Mesenchymal stem cell (in vitro differentiated cells and primary cell): ENCODE measurements around the gene MGME1.

Experiments
- DNase-seq: peaks from one replicate; pipeline ENCODE4 v3.0.0-alpha.2; 2013
- H2AFZ ChIP-seq: one replicate; pipeline ENCODE4 v1.6.1; 2013; ENCODE audit warnings: low read depth, mild to moderate bottlenecking, control low read depth, inconsistent platforms, low read length, moderate library complexity
- H2AK5ac ChIP-seq: 2 replicates; pipeline ENCODE4 v1.6.1; 2013; ENCODE audit warnings: low read length, moderate library complexity, mild to moderate bottlenecking, inconsistent platforms; ENCODE audit not compliant: severe bottlenecking
- H2BK120ac ChIP-seq: one replicate; pipeline ENCODE4 v1.6.1; 2013; ENCODE audit warnings: low read depth, mild to moderate bottlenecking, inconsistent platforms, low read length, moderate library complexity
- H2BK12ac ChIP-seq, 2 experiments: one replicate each; pipeline ENCODE4 v1.6.1; 2013; ENCODE audit warnings: inconsistent platforms in 2 of 2, low read length in 2 of 2, mild to moderate bottlenecking in 2 of 2, moderate library complexity in 2 of 2, control low read depth in 1 of 2
- H2BK15ac ChIP-seq: one replicate; pipeline ENCODE4 v1.6.1; 2013; ENCODE audit warnings: mild to moderate bottlenecking, low read depth, inconsistent platforms; ENCODE audit not compliant: poor library complexity, severe bottlenecking
- H2BK5ac ChIP-seq: 2 replicates; pipeline ENCODE4 v1.6.1; 2013; ENCODE audit warnings: low read depth, mild to moderate bottlenecking, low read length, control low read depth, inconsistent platforms; ENCODE audit not compliant: poor library complexity, severe bottlenecking
- H3K14ac ChIP-seq, 2 experiments: one replicate each; pipeline ENCODE4 v1.6.1; 2013; ENCODE audit warnings: inconsistent platforms in 2 of 2, low read length in 2 of 2, control low read depth in 1 of 2, mild to moderate bottlenecking in 1 of 2, moderate library complexity in 1 of 2
- H3K18ac ChIP-seq, 2 experiments: one replicate each; pipeline ENCODE4 v1.6.1; 2013; ENCODE audit warnings: inconsistent platforms in 2 of 2, low read length in 2 of 2, control low read depth in 1 of 2, low read depth in 1 of 2, mild to moderate bottlenecking in 1 of 2
- H3K23ac ChIP-seq, 2 experiments: one replicate each; pipeline ENCODE4 v1.6.1; 2013; ENCODE audit warnings: inconsistent platforms in 2 of 2, low read length in 2 of 2, mild to moderate bottlenecking in 2 of 2, moderate library complexity in 2 of 2, control low read depth in 1 of 2
- H3K27ac ChIP-seq: 2 replicates; pipeline ENCODE4 v1.5.1; 2013; ENCODE audit warnings: mild to moderate bottlenecking, moderate library complexity, low read length, control low read depth, inconsistent platforms; ENCODE audit not compliant: poor library complexity, severe bottlenecking
- H3K27me3 ChIP-seq, 2 experiments: 2 replicates each; pipeline versions ENCODE4 v1.6.1 to v1.7.0; 2013; ENCODE audit warnings: low read length in 2 of 2, mild to moderate bottlenecking in 2 of 2, moderate library complexity in 2 of 2, control low read depth in 1 of 2, inconsistent platforms in 1 of 2; ENCODE audit not compliant: control insufficient read depth in 1 of 2, insufficient read depth in 1 of 2
- H3K36me3 ChIP-seq, 2 experiments: 2 replicates each; pipeline versions ENCODE4 v1.6.1 to v1.7.0; 2013; ENCODE audit warnings: low read length in 2 of 2, control low read depth in 1 of 2, inconsistent platforms in 1 of 2, low read depth in 1 of 2, mild to moderate bottlenecking in 1 of 2; ENCODE audit not compliant: insufficient read depth in 2 of 2, control insufficient read depth in 1 of 2
- H3K4ac ChIP-seq, 2 experiments: one replicate each; pipeline ENCODE4 v1.6.1; 2013; ENCODE audit warnings: inconsistent platforms in 2 of 2, low read length in 2 of 2, mild to moderate bottlenecking in 2 of 2, moderate library complexity in 2 of 2, control low read depth in 1 of 2, low read depth in 1 of 2
- H3K4me1 ChIP-seq: 2 replicates; pipeline ENCODE4 v1.6.1; 2013; ENCODE audit warnings: low read depth, low read length, control low read depth; ENCODE audit not compliant: control insufficient read depth, insufficient read depth
- H3K4me2 ChIP-seq: 2 replicates; pipeline ENCODE4 v1.6.1; 2013; ENCODE audit warnings: low read length, mild to moderate bottlenecking, inconsistent platforms; ENCODE audit not compliant: poor library complexity, severe bottlenecking
- H3K4me3 ChIP-seq, 2 experiments: 2 replicates each; pipeline versions ENCODE4 v1.5.1 to v1.7.0; 2013; ENCODE audit warnings: low read length in 2 of 2, mild to moderate bottlenecking in 2 of 2, control low read depth in 1 of 2, low read depth in 1 of 2; ENCODE audit not compliant: insufficient read depth in 1 of 2
- H3K79me1 ChIP-seq: replicated peaks from 2 replicates; pipeline ENCODE4 v1.6.1; 2013; ENCODE audit warnings: mild to moderate bottlenecking, control low read depth, low read length, inconsistent platforms; ENCODE audit not compliant: poor library complexity, severe bottlenecking
- H3K9ac ChIP-seq: 2 replicates; pipeline ENCODE4 v1.7.0; 2013; ENCODE audit warnings: mild to moderate bottlenecking, low read length, moderate library complexity
- H3K9me3 ChIP-seq: 2 replicates; pipeline ENCODE4 v1.7.0; 2013; ENCODE audit warnings: mild to moderate bottlenecking, low read length; ENCODE audit not compliant: control insufficient read depth
- H4K8ac ChIP-seq: one replicate; pipeline ENCODE4 v1.6.1; 2013; ENCODE audit warnings: inconsistent platforms, mild to moderate bottlenecking, low read length, moderate library complexity
- H4K91ac ChIP-seq: one replicate; pipeline ENCODE4 v1.6.1; 2013; ENCODE audit warnings: mild to moderate bottlenecking, low read length, inconsistent platforms
- WGBS: methylation state at CpG from one replicate; pipeline ENCODE4 v1.1.7; 2013; ENCODE audit warnings: mixed read lengths; 5-methylcytosine and 5-hydroxymethylcytosine counted together

The MGME1 gene

GRCh38 chr20:17925141-17925939, 43.5 kb upstream of the MGME1 start:
- no peaks in the 10 kb centered on the region for H3K27me3 ChIP-seq
- peaks cover 8% of the 10 kb centered on the region for H3K4me1 ChIP-seq
- H4K91ac ChIP-seq: no peak overlapping the region
- H3K36me3 ChIP-seq: no peaks in the 10 kb centered on the region
- no peak overlapping the region for H2BK15ac ChIP-seq
- H2BK12ac ChIP-seq: no peak overlapping the region
- 92% methylated on average over 10 of the region's 11 CpGs for WGBS
- H3K18ac ChIP-seq: no peak overlapping the region
- H3K4ac ChIP-seq: no peak overlapping the region
- no peak overlapping the region for H3K23ac ChIP-seq
- DNase-seq: no peak
- H3K27ac ChIP-seq: no peak overlapping the region
- no peak overlapping the region for H2AK5ac ChIP-seq
- no peak overlapping the region for H4K8ac ChIP-seq
- H2BK5ac ChIP-seq: no peak overlapping the region
- H3K79me1 ChIP-seq: no peaks in the 10 kb centered on the region
- H3K9me3 ChIP-seq: no peaks in the 10 kb centered on the region
- no peak overlapping the region for H2BK120ac ChIP-seq
- H2AFZ ChIP-seq: no peak overlapping the region
- no peak overlapping the region for H3K4me3 ChIP-seq
- H3K9ac ChIP-seq: no peak overlapping the region
- no peak overlapping the region for H3K14ac ChIP-seq
- no peak overlapping the region for H3K4me2 ChIP-seq

- no peak overlapping the region for H3K18ac ChIP-seq
- H3K9ac ChIP-seq: no peak overlapping the region
- no peak overlapping the region for H4K91ac ChIP-seq
- H3K9me3 ChIP-seq: no peaks in the 10 kb centered on the region
- WGBS: no CpG with 5 or more reads among the region's 1 CpG
- no peaks in the 10 kb centered on the region for H3K27me3 ChIP-seq
- H3K36me3 ChIP-seq: no peaks in the 10 kb centered on the region
- H3K4me1 ChIP-seq: peaks cover 8% of the 10 kb centered on the region
- no peak overlapping the region for H3K27ac ChIP-seq
- H3K4me3 ChIP-seq: no peak overlapping the region
- no peak overlapping the region for H4K8ac ChIP-seq
- H2BK5ac ChIP-seq: no peak overlapping the region
- H3K79me1 ChIP-seq: no peaks in the 10 kb centered on the region
- H3K4me2 ChIP-seq: no peak overlapping the region
- no peak overlapping the region for H2BK15ac ChIP-seq
- H2AFZ ChIP-seq: no peak overlapping the region
- H3K4ac ChIP-seq: no peak overlapping the region
- no peak overlapping the region for H3K14ac ChIP-seq
- no peak for DNase-seq
- no peak overlapping the region for H2BK120ac ChIP-seq
- no peak overlapping the region for H2BK12ac ChIP-seq
- no peak overlapping the region for H3K23ac ChIP-seq
- no peak overlapping the region for H2AK5ac ChIP-seq
These were observed 42.9 kb upstream of the MGME1 start for GRCh38 chr20:17925940-17926300.

GRCh38 chr20:17928211-17928611, 40.6 kb upstream of the MGME1 start:
- peak overlapping the region; percentile 52 for H3K9ac ChIP-seq
- no peak for DNase-seq

GRCh38 chr20:17928633-17929311, 40.0 kb upstream of the MGME1 start:
- H4K8ac ChIP-seq: no peak overlapping the region
- no peak overlapping the region for H3K14ac ChIP-seq
- 78% methylated on average over 22 of the region's 22 CpGs for WGBS
- no peak overlapping the region for H3K18ac ChIP-seq
- H2BK15ac ChIP-seq: no peak overlapping the region
- no peak overlapping the region for H3K4me2 ChIP-seq
- H2BK12ac ChIP-seq: no peak overlapping the region
- H4K91ac ChIP-seq: no peak overlapping the region
- H2AK5ac ChIP-seq: no peak overlapping the region
- no peaks in the 10 kb centered on the region for H3K36me3 ChIP-seq
- H3K9me3 ChIP-seq: peaks cover 6% of the 10 kb centered on the region
- no peak overlapping the region for H3K4ac ChIP-seq
- DNase-seq: no peak
- no peak overlapping the region for H3K4me3 ChIP-seq
- H2AFZ ChIP-seq: no peak overlapping the region
- H3K9ac ChIP-seq: peak overlapping the region; percentile 52
- no peak overlapping the region for H2BK5ac ChIP-seq
- H3K23ac ChIP-seq: no peak overlapping the region
- no peaks in the 10 kb centered on the region for H3K27me3 ChIP-seq
- H3K79me1 ChIP-seq: no peaks in the 10 kb centered on the region
- H3K4me1 ChIP-seq: peaks cover 19% of the 10 kb centered on the region
- no peak overlapping the region for H2BK120ac ChIP-seq
- H3K27ac ChIP-seq: no peak overlapping the region

More at GRCh38 chr20:17928211-17928611, 40.6 kb upstream of the MGME1 start:
- 86% methylated on average over 7 of the region's 7 CpGs for WGBS
- no peak overlapping the region for H3K18ac ChIP-seq
- H2AFZ ChIP-seq: no peak overlapping the region
- H2AK5ac ChIP-seq: no peak overlapping the region
- H3K79me1 ChIP-seq: no peaks in the 10 kb centered on the region
- no peak overlapping the region for H2BK120ac ChIP-seq
- peaks cover 13% of the 10 kb centered on the region for H3K4me1 ChIP-seq
- no peak overlapping the region for H4K8ac ChIP-seq
- no peak overlapping the region for H4K91ac ChIP-seq
- H3K14ac ChIP-seq: no peak overlapping the region
- H2BK15ac ChIP-seq: no peak overlapping the region
- no peak overlapping the region for H3K27ac ChIP-seq
- no peak overlapping the region for H3K4ac ChIP-seq
- no peaks in the 10 kb centered on the region for H3K27me3 ChIP-seq
- no peak overlapping the region for H3K4me3 ChIP-seq
- peaks cover 6% of the 10 kb centered on the region for H3K9me3 ChIP-seq
- H3K36me3 ChIP-seq: no peaks in the 10 kb centered on the region
- no peak overlapping the region for H3K23ac ChIP-seq
- no peak overlapping the region for H2BK12ac ChIP-seq
- no peak overlapping the region for H2BK5ac ChIP-seq
- H3K4me2 ChIP-seq: no peak overlapping the region
